HepG2 (cell line): Measurements from ENCODE around the gene MGMT. TPM values are rescaled to one million over a fixed set of nuclear protein-coding genes. Genes with fewer than 3 reads are reported as not detected.

Source experiments
- ATM ChIP-seq: fragments of 450-650 bp; IDR thresholded peaks from 2 replicates; pipeline ENCODE4 v1.7.1; 2017; ENCODE audit warnings: mild to moderate bottlenecking, borderline replicate concordance
- ETV6 ChIP-seq: sonication (generic); formaldehyde crosslinking; conservative IDR thresholded peaks from 2 replicates; pipeline ENCODE4 v1.4.0; 2020; ENCODE audit warnings: missing genetic modification reagents
- HNF4G ChIP-seq, 2 experiments: sonication (generic) in 1 of 2; formaldehyde crosslinking in 1 of 2; IDR thresholded peaks; 2 replicates each; pipeline versions ENCODE4 v1.4.0 to v1.6.1; 2011 to 2020; ENCODE audit warnings: borderline replicate concordance in 2 of 2, low read depth in 2 of 2, mild to moderate bottlenecking in 2 of 2, low read length in 1 of 2, missing genetic modification reagents in 1 of 2, moderate library complexity in 1 of 2
- KDM2A ChIP-seq: sonication (generic); formaldehyde crosslinking; IDR thresholded peaks from 2 replicates; pipeline ENCODE4 v1.4.0; 2020; ENCODE audit warnings: low read depth, missing genetic modification reagents, borderline replicate concordance
- NFYB ChIP-seq: sonication (generic); formaldehyde crosslinking; IDR thresholded peaks from 2 replicates; pipeline ENCODE4 v1.4.0; 2020; ENCODE audit warnings: missing genetic modification reagents
- RAD21 ChIP-seq: fragments of 450-650 bp; formaldehyde crosslinking; IDR thresholded peaks from 2 replicates; pipeline ENCODE4 v1.5.0; 2020; ENCODE audit warnings: mild to moderate bottlenecking
- SKIL ChIP-seq: sonication (generic); formaldehyde crosslinking; IDR thresholded peaks from 2 replicates; pipeline ENCODE4 v1.8.0; 2022; ENCODE audit warnings: missing genetic modification reagents, mild to moderate bottlenecking, moderate library complexity, borderline replicate concordance
- SOX6 ChIP-seq, 2 experiments: fragments of 450-650 bp in 1 of 2; sonication (generic) in 1 of 2; formaldehyde crosslinking in 1 of 2; IDR thresholded peaks; 2 replicates each; pipeline versions ENCODE4 v1.4.0 to v1.6.1; 2017 to 2020; ENCODE audit warnings: antibody characterized with exemption in 1 of 2, mild to moderate bottlenecking in 1 of 2, missing genetic modification reagents in 1 of 2
- SP4 ChIP-seq: sonication (generic); formaldehyde crosslinking; IDR thresholded peaks from 2 replicates; pipeline ENCODE4 v1.8.1; 2023; ENCODE audit warnings: mild to moderate bottlenecking, missing genetic modification reagents
- TAF1 ChIP-seq: sonication (generic); formaldehyde crosslinking; IDR thresholded peaks from 2 replicates; pipeline ENCODE4 v1.4.0; 2020; ENCODE audit warnings: missing genetic modification reagents
- TBX3 ChIP-seq: fragments of 450-650 bp; IDR thresholded peaks from 2 replicates; pipeline ENCODE4 v1.6.1; 2017; ENCODE audit warnings: antibody characterized with exemption, mild to moderate bottlenecking, inconsistent platforms, borderline replicate concordance
- TERF1 ChIP-seq: sonication (generic); formaldehyde crosslinking; IDR thresholded peaks from 2 replicates; pipeline ENCODE4 v1.8.0; 2022; ENCODE audit warnings: mild to moderate bottlenecking, missing genetic modification reagents, moderate library complexity
- TSC22D2 ChIP-seq: sonication (generic); formaldehyde crosslinking; IDR thresholded peaks from 2 replicates; pipeline ENCODE4 v1.5.1; 2020; ENCODE audit warnings: missing genetic modification reagents, mild to moderate bottlenecking, borderline replicate concordance
- ZBTB43 ChIP-seq: sonication (generic); formaldehyde crosslinking; conservative IDR thresholded peaks from 2 replicates; pipeline ENCODE4 v1.4.0; 2020; ENCODE audit warnings: missing genetic modification reagents
- ZNF17 ChIP-seq: sonication (generic); formaldehyde crosslinking; IDR thresholded peaks from 2 replicates; pipeline ENCODE4 v1.5.0; 2020; ENCODE audit warnings: mild to moderate bottlenecking, missing genetic modification reagents
- ZNF251 ChIP-seq: sonication (generic); formaldehyde crosslinking; IDR thresholded peaks from 2 replicates; pipeline ENCODE4 v1.9.0; 2021; ENCODE audit warnings: mild to moderate bottlenecking, missing genetic modification reagents
- ZNF343 ChIP-seq: sonication (generic); formaldehyde crosslinking; IDR thresholded peaks from 2 replicates; pipeline ENCODE4 v1.4.0; 2020; ENCODE audit warnings: mild to moderate bottlenecking, missing genetic modification reagents
- ZNF704 ChIP-seq: sonication (generic); formaldehyde crosslinking; IDR thresholded peaks from 2 replicates; pipeline ENCODE4 v1.8.1; 2023; ENCODE audit warnings: mild to moderate bottlenecking, inconsistent platforms, moderate library complexity, missing genetic modification reagents, borderline replicate concordance
- ZNF713 ChIP-seq: sonication (generic); formaldehyde crosslinking; IDR thresholded peaks from 2 replicates; pipeline ENCODE4 v1.4.0; 2020; ENCODE audit warnings: mild to moderate bottlenecking, missing genetic modification reagents
- ZNF784 ChIP-seq: sonication (generic); formaldehyde crosslinking; IDR thresholded peaks from 2 replicates; pipeline ENCODE4 v1.5.1; 2020; ENCODE audit warnings: missing genetic modification reagents, mild to moderate bottlenecking, borderline replicate concordance
- polyA plus RNA-seq, 8 experiments: library from polyadenylated mRNA; depleted of rRNA in 3 of 8; stranded (reverse) in 7 of 8; unstranded in 1 of 8; fragments of >200 nt; fragmentation: Illumina TruSeq in 4 of 8; extraction: Trizol in 4 of 8; gene quantifications; 2 replicates each; pipeline versions ENCODE4 v1.2.1 to v1.2.3, GENCODE V29; 2011 to 2016; ENCODE audit warnings: low read depth in 4 of 8, missing spikeins in 1 of 8, mixed read lengths in 1 of 8; ENCODE audit not compliant: insufficient read depth in 1 of 8
- total RNA-seq, 5 experiments: library from RNA; depleted of rRNA; stranded (reverse); fragments of >200 nt; fragmentation: Illumina TruSeq; extraction: Trizol; gene quantifications; 2 replicates each; pipeline ENCODE4 v1.2.3, GENCODE V29; 2016; ENCODE audit warnings: low read depth in 1 of 5

The MGMT gene
- total and polyA plus RNA-seq, 2 of the 13 experiments (the other 11 are each of a cell fraction or from before 2014, with no cell fraction given) = 12.0 to 19.5 TPM

- TF ChIP-seq SKIL (no peak), ZNF343 (CRISPR knock-in tag) (no peak), ZNF704 (no peak), ZNF251 (CRISPR knock-in tag) (no peak), SP4 (CRISPR knock-in tag) (no peak), ATM (no peak), NFYB (CRISPR knock-in tag) (no peak), SOX6 (IDR thresholded peaks at IDR 0.05) (no peak), SOX6 (CRISPR knock-in tag; IDR thresholded peaks at IDR 0.05) (no peak; the same call in 1 of the 2 replicates), ZNF713 (0 out of 2 replicates have a peak, but pooled peaks have one; percentile 47), ZNF784 (CRISPR knock-in tag) (no peak), TBX3 (no peak), TAF1 (no peak), ETV6 (CRISPR knock-in tag) (no peak), TERF1 (no peak), ZBTB43 (CRISPR knock-in tag) (no peak), KDM2A (CRISPR knock-in tag) (no peak), TSC22D2 (CRISPR knock-in tag) (no peak), RAD21 (CRISPR knock-in tag) (no peak), ZNF17 (CRISPR knock-in tag) (no peak), HNF4G (IDR thresholded peaks at IDR 0.05; ENCODE audit: borderline replicate concordance, low read depth, low read length) (no peak), HNF4G (CRISPR knock-in tag; IDR thresholded peaks at IDR 0.05; ENCODE audit: borderline replicate concordance, low read depth) (no peak)
These were observed 3.2 kb downstream of the MGMT start (continued) for GRCh38 chr10:129470103-129470851.
